Loucy (cell line): ENCODE results near the gene TGFBRAP1.
A peak's percentile ranks its signal among the peaks of the same experiment; 100 is the strongest.

ENCODE experiments used
- H2AFZ ChIP-seq: fragments of 200-600 bp; sonication (generic); 2 replicates; pipeline ENCODE4 v1.6.0; 2016; ENCODE audit warnings: antibody characterized with exemption, mild to moderate bottlenecking, low read length, moderate library complexity
- H3F3A ChIP-seq: fragments of 200-600 bp; 2 replicates; pipeline ENCODE4 v1.6.0; 2016; ENCODE audit warnings: antibody characterized with exemption, low read depth, mild to moderate bottlenecking
- H3K27me3 ChIP-seq: fragments of 200-600 bp; sonication (generic); 2 replicates; pipeline ENCODE4 v1.6.1; 2014; ENCODE audit warnings: low read length, mild to moderate bottlenecking; ENCODE audit not compliant: insufficient read depth, poor library complexity, severe bottlenecking
- H3K36me3 ChIP-seq: fragments of 200-600 bp; sonication (generic); 2 replicates; pipeline ENCODE4 v1.6.1; 2016; ENCODE audit warnings: low read length; ENCODE audit not compliant: insufficient read depth
- H3K4me1 ChIP-seq: fragments of 200-600 bp; sonication (generic); 2 replicates; pipeline ENCODE4 v1.5.1; 2014; ENCODE audit warnings: low read length, mild to moderate bottlenecking; ENCODE audit not compliant: insufficient read depth, poor library complexity, severe bottlenecking
- H3K4me2 ChIP-seq: fragments of 200-600 bp; sonication (generic); 2 replicates; pipeline ENCODE4 v1.6.0; 2014; ENCODE audit warnings: antibody characterized with exemption, low read length, low read depth, mild to moderate bottlenecking; ENCODE audit not compliant: poor library complexity, severe bottlenecking
- H3K4me3 ChIP-seq: fragments of 200-600 bp; sonication (generic); 2 replicates; pipeline ENCODE4 v1.5.1; 2014; ENCODE audit warnings: low read length, mild to moderate bottlenecking, mixed read lengths; ENCODE audit not compliant: poor library complexity, severe bottlenecking
- H3K79me2 ChIP-seq: fragments of 200-600 bp; sonication (generic); 2 replicates; pipeline ENCODE4 v1.6.1; 2014; ENCODE audit warnings: low read length; ENCODE audit not compliant: insufficient read depth
- H3K9ac ChIP-seq: fragments of 200-600 bp; sonication (generic); 2 replicates; pipeline ENCODE4 v1.6.0; 2014; ENCODE audit warnings: mild to moderate bottlenecking, low read depth, low read length, moderate library complexity; ENCODE audit not compliant: poor library complexity, severe bottlenecking
- H3K9me2 ChIP-seq: fragments of 200-600 bp; sonication (generic); replicated peaks from 2 replicates; pipeline ENCODE4 v1.6.1; 2016; ENCODE audit warnings: low read depth, low read length, mixed read lengths
- H3K9me3 ChIP-seq: fragments of 200-600 bp; sonication (generic); 2 replicates; pipeline ENCODE4 v1.6.1; 2014; ENCODE audit warnings: mild to moderate bottlenecking, antibody characterized with exemption, low read length, low read depth; ENCODE audit not compliant: insufficient read depth
- H4K20me1 ChIP-seq: fragments of 200-600 bp; sonication (generic); 2 replicates; pipeline ENCODE4 v1.6.0; 2014; ENCODE audit warnings: antibody characterized with exemption, low read length, mild to moderate bottlenecking; ENCODE audit not compliant: insufficient read depth, poor library complexity, severe bottlenecking
- EZH2phosphoT487 ChIP-seq: fragments of 200-600 bp; IDR thresholded peaks from 2 replicates; pipeline ENCODE4 v1.6.1; 2018; ENCODE audit warnings: antibody characterized with exemption, mild to moderate bottlenecking, moderate library complexity, borderline replicate concordance
- TF ChIP-seq, protein P1 (sequence below): fragments of 200-600 bp; sonication (generic); conservative IDR thresholded peaks from 2 replicates; pipeline ENCODE4 v1.5.1; 2014; ENCODE audit warnings: mild to moderate bottlenecking, antibody characterized with exemption, low read length

Gene TGFBRAP1

GRCh38 chr2:105377871-105378270 is 48.3 kb upstream of the TGFBRAP1 start:
- no peaks in the 10 kb centered on the region; the same call in 1 of the 2 replicates for H3K79me2 ChIP-seq
- no peak overlapping the region for H3K9ac ChIP-seq
- no peak overlapping the region for H2AFZ ChIP-seq
- H3K4me3 ChIP-seq: no peak overlapping the region
- no peaks in the 10 kb centered on the region for H3F3A ChIP-seq
- peaks cover 6% of the 10 kb centered on the region for H3K4me1 ChIP-seq
- H3K9me3 ChIP-seq: no peaks in the 10 kb centered on the region
- H4K20me1 ChIP-seq: peaks cover 3% of the 10 kb centered on the region
- TF ChIP-seq, protein P1, sequence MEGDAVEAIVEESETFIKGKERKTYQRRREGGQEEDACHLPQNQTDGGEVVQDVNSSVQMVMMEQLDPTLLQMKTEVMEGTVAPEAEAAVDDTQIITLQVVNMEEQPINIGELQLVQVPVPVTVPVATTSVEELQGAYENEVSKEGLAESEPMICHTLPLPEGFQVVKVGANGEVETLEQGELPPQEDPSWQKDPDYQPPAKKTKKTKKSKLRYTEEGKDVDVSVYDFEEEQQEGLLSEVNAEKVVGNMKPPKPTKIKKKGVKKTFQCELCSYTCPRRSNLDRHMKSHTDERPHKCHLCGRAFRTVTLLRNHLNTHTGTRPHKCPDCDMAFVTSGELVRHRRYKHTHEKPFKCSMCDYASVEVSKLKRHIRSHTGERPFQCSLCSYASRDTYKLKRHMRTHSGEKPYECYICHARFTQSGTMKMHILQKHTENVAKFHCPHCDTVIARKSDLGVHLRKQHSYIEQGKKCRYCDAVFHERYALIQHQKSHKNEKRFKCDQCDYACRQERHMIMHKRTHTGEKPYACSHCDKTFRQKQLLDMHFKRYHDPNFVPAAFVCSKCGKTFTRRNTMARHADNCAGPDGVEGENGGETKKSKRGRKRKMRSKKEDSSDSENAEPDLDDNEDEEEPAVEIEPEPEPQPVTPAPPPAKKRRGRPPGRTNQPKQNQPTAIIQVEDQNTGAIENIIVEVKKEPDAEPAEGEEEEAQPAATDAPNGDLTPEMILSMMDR: peak; percentile 33; the same call in 1 of the 2 replicates
- TF ChIP-seq EZH2phosphoT487: no peak
- H3K36me3 ChIP-seq: peaks cover 66% of the 10 kb centered on the region; the same call in 1 of the 2 replicates
- H3K27me3 ChIP-seq: no peaks in the 10 kb centered on the region
- no peaks in the 10 kb centered on the region for H3K9me2 ChIP-seq
- no peak overlapping the region for H3K4me2 ChIP-seq

GRCh38 chr2:105376789-105377240 is 47.3 kb upstream of the TGFBRAP1 start:
- Histone ChIP-seq H3K79me2 (no peaks in the 10 kb centered on the region; the same call in 1 of the 2 replicates), H3K4me3 (no peak overlapping the region), H3K4me2 (no peak overlapping the region), H3K4me1 (peaks cover 6% of the 10 kb centered on the region), H3K9me3 (no peaks in the 10 kb centered on the region), H3K36me3 (peaks cover 65% of the 10 kb centered on the region; the same call in 1 of the 2 replicates), H3K9ac (no peak overlapping the region), H3F3A (no peaks in the 10 kb centered on the region), H3K27me3 (no peaks in the 10 kb centered on the region), H3K9me2 (no peaks in the 10 kb centered on the region), H2AFZ (no peak overlapping the region), H4K20me1 (peaks cover 3% of the 10 kb centered on the region)
- no peak for TF ChIP-seq EZH2phosphoT487
- TF ChIP-seq, protein P1: no peak

GRCh38 chr2:105376010-105376409 is 46.5 kb upstream of the TGFBRAP1 start:
- Histone ChIP-seq H3K36me3 (peaks cover 65% of the 10 kb centered on the region; the same call in 1 of the 2 replicates), H3K9ac (no peak overlapping the region), H3K27me3 (no peaks in the 10 kb centered on the region), H3K4me3 (no peak overlapping the region), H4K20me1 (no peaks in the 10 kb centered on the region), H3F3A (no peaks in the 10 kb centered on the region), H3K9me2 (no peaks in the 10 kb centered on the region), H2AFZ (no peak overlapping the region), H3K4me1 (peaks cover 6% of the 10 kb centered on the region), H3K9me3 (no peaks in the 10 kb centered on the region), H3K79me2 (no peaks in the 10 kb centered on the region; the same call in 1 of the 2 replicates), H3K4me2 (no peak overlapping the region)
- TF ChIP-seq, protein P1: no peak
- no peak for TF ChIP-seq EZH2phosphoT487
